IMR-90 (cell line): ENCODE measurements around the gene CDH23. TPM values are rescaled to one million over a fixed set of nuclear protein-coding genes. Genes with fewer than 3 reads are reported as not detected.

Experiments
- ATAC-seq: fragments of 200-7000 bp; cut with Tn5 transposase; 2 replicates; pipeline ENCODE4 v1.9.1; 2020; ENCODE audit warnings: low read depth, mild to moderate bottlenecking, moderate library complexity
- BruUV-seq: library from RNA; stranded (reverse); fragments of 400-500 nt; replicated peaks from 2 replicates; lab custom pipeline; 2021; lab: Mats Ljungman, UMichigan
- CTCF ChIA-PET: fragments of 300-600 bp; formaldehyde crosslinking; extraction: SDS; loops from one replicate; lab custom pipeline; 2021; ENCODE audit warnings: antibody characterized with exemption; lab: Yijun Ruan, JAX
- POLR2A ChIA-PET: fragments of 300-600 bp; sonication (Branson Sonifier 250); formaldehyde crosslinking; loops from one replicate; lab custom pipeline; 2022; ENCODE audit warnings: antibody characterized with exemption; ENCODE audit not compliant: unreplicated experiment; lab: Charles Lee
- DNase-seq: peaks from one replicate; pipeline ENCODE4 v3.0.0; 2013
- H2AFZ ChIP-seq: replicated peaks from 2 replicates; pipeline ENCODE3; 2013; ENCODE audit warnings: low read length, mild to moderate bottlenecking; ENCODE audit not compliant: poor library complexity
- H2AK5ac ChIP-seq: 2 replicates; pipeline ENCODE4 v1.6.1; 2013; ENCODE audit warnings: low read depth, low read length, inconsistent platforms
- H2AK9ac ChIP-seq: replicated peaks from 2 replicates; pipeline ENCODE3; 2013; ENCODE audit warnings: mild to moderate bottlenecking, low read depth, low read length, moderate library complexity; ENCODE audit not compliant: poor library complexity
- H2BK120ac ChIP-seq: 2 replicates; pipeline ENCODE4 v1.6.1; 2013; ENCODE audit warnings: low read depth, low read length, inconsistent platforms
- H2BK15ac ChIP-seq: 3 replicates; pipeline ENCODE4 v1.6.1; 2013; ENCODE audit warnings: low read depth, low read length, inconsistent platforms
- H2BK20ac ChIP-seq: 2 replicates; pipeline ENCODE4 v1.6.1; 2013; ENCODE audit warnings: low read depth, mild to moderate bottlenecking, inconsistent platforms, low read length, moderate library complexity
- H2BK5ac ChIP-seq: 2 replicates; pipeline ENCODE4 v1.6.1; 2013; ENCODE audit warnings: mild to moderate bottlenecking, low read depth, low read length, inconsistent platforms; ENCODE audit not compliant: poor library complexity, severe bottlenecking
- H3K14ac ChIP-seq: replicated peaks from 2 replicates; pipeline ENCODE4 v1.6.1; 2013; ENCODE audit warnings: low read depth, low read length, inconsistent platforms
- H3K18ac ChIP-seq: 2 replicates; pipeline ENCODE4 v1.6.1; 2013; ENCODE audit warnings: low read depth, low read length, control low read depth
- H3K23ac ChIP-seq: 2 replicates; pipeline ENCODE4 v1.6.1; 2013; ENCODE audit warnings: low read depth, low read length, inconsistent platforms
- H3K27ac ChIP-seq: 2 replicates; pipeline ENCODE4 v1.5.1; 2013; ENCODE audit warnings: mild to moderate bottlenecking, control low read depth, low read length; ENCODE audit not compliant: insufficient read depth
- H3K27me3 ChIP-seq: 2 replicates; pipeline ENCODE4 v1.6.1; 2013; ENCODE audit warnings: low read length; ENCODE audit not compliant: control insufficient read depth, insufficient read depth
- H3K36me3 ChIP-seq: 2 replicates; pipeline ENCODE4 v1.6.1; 2013; ENCODE audit warnings: low read length, mixed read lengths; ENCODE audit not compliant: control insufficient read depth, insufficient read depth
- H3K4ac ChIP-seq: 2 replicates; pipeline ENCODE4 v1.6.1; 2013; ENCODE audit warnings: low read depth, low read length, inconsistent platforms
- H3K4me1 ChIP-seq: 2 replicates; pipeline ENCODE4 v1.6.1; 2013; ENCODE audit warnings: low read length, mixed read lengths; ENCODE audit not compliant: control insufficient read depth, insufficient read depth
- H3K4me2 ChIP-seq: 2 replicates; pipeline ENCODE4 v1.6.1; 2013; ENCODE audit warnings: low read depth, mild to moderate bottlenecking, control low read depth, low read length, moderate library complexity
- H3K4me3 ChIP-seq: 2 replicates; pipeline ENCODE4 v1.5.1; 2013; ENCODE audit warnings: low read depth, mild to moderate bottlenecking, control low read depth, low read length, moderate library complexity; ENCODE audit not compliant: insufficient read depth
- H3K56ac ChIP-seq: 2 replicates; pipeline ENCODE4 v1.6.1; 2013; ENCODE audit warnings: low read length, inconsistent platforms; ENCODE audit not compliant: insufficient read depth; ENCODE audit errors: extremely low read depth
- H3K79me1 ChIP-seq, 2 experiments: 2 replicates each; pipeline ENCODE4 v1.6.1; 2013; ENCODE audit warnings: low read length in 2 of 2, inconsistent platforms in 1 of 2, low read depth in 1 of 2
- H3K9ac ChIP-seq: 2 replicates; pipeline ENCODE4 v1.6.1; 2013; ENCODE audit warnings: low read depth, low read length, control low read depth
- H3K9me1 ChIP-seq: 2 replicates; pipeline ENCODE4 v1.6.1; 2013; ENCODE audit warnings: low read length, inconsistent platforms; ENCODE audit not compliant: insufficient read depth
- H3K9me3 ChIP-seq: 2 replicates; pipeline ENCODE4 v1.6.1; 2013; ENCODE audit warnings: low read length; ENCODE audit not compliant: control insufficient read depth, insufficient read depth
- H4K20me1 ChIP-seq: 2 replicates; pipeline ENCODE4 v1.6.1; 2013; ENCODE audit warnings: low read length, inconsistent platforms; ENCODE audit not compliant: insufficient read depth
- H4K5ac ChIP-seq: 2 replicates; pipeline ENCODE4 v1.6.1; 2013; ENCODE audit warnings: mild to moderate bottlenecking, low read depth, low read length, control low read depth
- H4K8ac ChIP-seq, 2 experiments: 2 replicates each; pipeline ENCODE4 v1.6.1; 2013; ENCODE audit warnings: low read depth in 2 of 2, low read length in 2 of 2, control low read depth in 1 of 2, inconsistent platforms in 1 of 2
- H4K91ac ChIP-seq: 2 replicates; pipeline ENCODE4 v1.6.1; 2013; ENCODE audit warnings: low read depth, low read length, inconsistent platforms; ENCODE audit not compliant: insufficient read depth
- BHLHE40 ChIP-seq: fragments of 150-350 bp; IDR thresholded peaks from 2 replicates; pipeline ENCODE4 v1.6.1; 2016; ENCODE audit warnings: mild to moderate bottlenecking, low read depth, low read length
- CEBPB ChIP-seq: IDR thresholded peaks from 2 replicates; pipeline ENCODE4 v1.6.1; 2012; ENCODE audit warnings: low read depth, low read length, improper control_type of control experiment
- CHD1 ChIP-seq: IDR thresholded peaks from 2 replicates; pipeline ENCODE4 v1.6.1; 2012; ENCODE audit warnings: low read depth, low read length, improper control_type of control experiment
- CTCF ChIP-seq: conservative IDR thresholded peaks from 2 replicates; pipeline ENCODE4 v1.5.1; 2012; ENCODE audit warnings: mild to moderate bottlenecking, low read depth, low read length, improper control_type of control experiment
- ELK1 ChIP-seq: fragments of 150-350 bp; IDR thresholded peaks from 2 replicates; pipeline ENCODE4 v1.6.1; 2016; ENCODE audit warnings: low read depth, mild to moderate bottlenecking, low read length, moderate library complexity, borderline replicate concordance
- FOS ChIP-seq: fragments of 150-350 bp; IDR thresholded peaks from 2 replicates; pipeline ENCODE4 v1.6.1; 2016; ENCODE audit warnings: low read depth, low read length
- MAFK ChIP-seq: IDR thresholded peaks from 2 replicates; pipeline ENCODE4 v1.6.1; 2012; ENCODE audit warnings: low read depth, low read length, improper control_type of control experiment
- MAZ ChIP-seq: IDR thresholded peaks from 2 replicates; pipeline ENCODE4 v1.6.1; 2012; ENCODE audit warnings: low read depth, mild to moderate bottlenecking, low read length, improper control_type of control experiment, moderate library complexity, borderline replicate concordance
- MXI1 ChIP-seq: IDR thresholded peaks from 2 replicates; pipeline ENCODE4 v1.6.1; 2012; ENCODE audit warnings: low read depth, mild to moderate bottlenecking, low read length, moderate library complexity, borderline replicate concordance
- NFE2L2 ChIP-seq: fragments of 150-350 bp; IDR thresholded peaks from 2 replicates; pipeline ENCODE4 v1.6.1; 2016; ENCODE audit warnings: low read depth, mild to moderate bottlenecking, low read length
- POLR2A ChIP-seq: IDR thresholded peaks from 2 replicates; pipeline ENCODE4 v1.6.1; 2012; ENCODE audit warnings: mild to moderate bottlenecking, low read depth, low read length
- RAD21 ChIP-seq: IDR thresholded peaks from 2 replicates; pipeline ENCODE4 v1.6.1; 2012; ENCODE audit warnings: low read length, improper control_type of control experiment
- RCOR1 ChIP-seq: IDR thresholded peaks from 2 replicates; pipeline ENCODE4 v1.6.1; 2012; ENCODE audit warnings: mild to moderate bottlenecking, low read length, improper control_type of control experiment; ENCODE audit not compliant: insufficient replicate concordance
- RFX5 ChIP-seq: IDR thresholded peaks from 2 replicates; pipeline ENCODE4 v1.8.0; 2012; ENCODE audit warnings: low read depth, mild to moderate bottlenecking, low read length, moderate library complexity
- SMC3 ChIP-seq: fragments of 150-350 bp; IDR thresholded peaks from 2 replicates; pipeline ENCODE4 v1.6.1; 2016; ENCODE audit warnings: low read depth, mild to moderate bottlenecking, antibody characterized with exemption, low read length, moderate library complexity
- USF2 ChIP-seq: fragments of 150-350 bp; IDR thresholded peaks from 2 replicates; pipeline ENCODE4 v1.6.1; 2017; ENCODE audit warnings: mild to moderate bottlenecking, antibody characterized with exemption, low read length, low read depth
- WGBS, 2 experiments: methylation state at CpG; one replicate each; pipeline versions ENCODE4 v1.1.5 to v1.1.7; 2013; ENCODE audit warnings: missing lambda C conversion rate in 2 of 2; ENCODE audit not compliant: insufficient read length in 1 of 2; ENCODE audit errors: extremely low coverage in 2 of 2; 5-methylcytosine and 5-hydroxymethylcytosine counted together
- dilution Hi-C: fragments of 300-500 bp; cut with HindIII; formaldehyde crosslinking; loops from one replicate; pipeline ENCODE4 v1.14.3; 2018; ENCODE audit warnings: low sequenced_read_pairs; ENCODE audit not compliant: unreplicated experiment
- in situ Hi-C: fragments of 300-500 bp; cut with MboI; formaldehyde crosslinking; loops from 3 replicates; pipeline ENCODE4 v1.14.3; 2019; ENCODE audit warnings: low sequenced_read_pairs, inconsistent platforms, mixed read lengths
- intact Hi-C: fragments of 100-400 bp; cut with micrococcal nuclease; formaldehyde crosslinking; loops from 2 replicates; pipeline ENCODE4 v1.10.0; 2022
- polyA plus RNA-seq, 3 experiments: library from polyadenylated mRNA; depleted of rRNA; stranded (reverse); fragments of >200 nt; gene quantifications; 2 replicates each; pipeline ENCODE4 v1.2.3, GENCODE V29; 2012; ENCODE audit warnings: low replicate concordance in 1 of 3
- total RNA-seq: library from RNA; depleted of rRNA; stranded (reverse); fragments of >200 nt; gene quantifications from 2 replicates; pipeline ENCODE4 v1.2.3, GENCODE V29; 2012

The CDH23 gene
- total and polyA plus RNA-seq, 2 of the 4 experiments (the other 2 are of a cell fraction): under 0.01 to 0.03 TPM

GRCh38 chr10:71465551-71466252 is 69.0 kb downstream of the CDH23 start:
- no peak overlapping the region for H2BK5ac ChIP-seq
- no peak overlapping the region for H2BK120ac ChIP-seq
- no peak overlapping the region for H3K4ac ChIP-seq
- dilution Hi-C loops (no loop called here), in situ Hi-C loops (no loop called here), intact Hi-C loops (no loop called here)
- peaks cover 35% of the 10 kb centered on the region for H3K27me3 ChIP-seq
- H3K9ac ChIP-seq: no peak overlapping the region
- H3K4me3 ChIP-seq: no peak overlapping the region
- no peak overlapping the region for H2AK5ac ChIP-seq
- DNase-seq (no peak), ATAC-seq (no peak)
- H3K4me1 ChIP-seq: no peaks in the 10 kb centered on the region
- no peak overlapping the region for H2AFZ ChIP-seq
- no peak overlapping the region for H4K8ac ChIP-seq
- no peak overlapping the region for H3K18ac ChIP-seq
- H3K4me2 ChIP-seq: no peak overlapping the region
- H2BK15ac ChIP-seq: no peak overlapping the region
- WGBS, 2 experiments: 55% methylated on average over 2 of the region's 18 CpGs; no CpG with 5 or more reads in 1 of the 2 experiments
- no peaks in the 10 kb centered on the region for H4K20me1 ChIP-seq
- no peaks in the 10 kb centered on the region for H3K36me3 ChIP-seq
- no peaks in the 10 kb centered on the region for H3K9me1 ChIP-seq
- H2BK20ac ChIP-seq: no peak overlapping the region
- no peak overlapping the region for H3K27ac ChIP-seq
- POLR2A ChIA-PET: no interaction called here
- no peak overlapping the region for H3K14ac ChIP-seq
- no peaks in the 10 kb centered on the region for H3K79me1 ChIP-seq
- H3K9me3 ChIP-seq: no peaks in the 10 kb centered on the region
- H4K91ac ChIP-seq: no peak overlapping the region
- H3K56ac ChIP-seq: no peak overlapping the region
- no peak overlapping the region for H4K5ac ChIP-seq
- no TSS peak for BruUV-seq
- CTCF ChIA-PET: no interaction called here
- H3K23ac ChIP-seq: no peak overlapping the region
- no peak overlapping the region for H2AK9ac ChIP-seq
- no peak for TF ChIP-seq ELK1
- no peak for TF ChIP-seq CTCF
- no peak for TF ChIP-seq RCOR1
- no peak for TF ChIP-seq SMC3
- TF ChIP-seq CHD1: no peak
- TF ChIP-seq RAD21: no peak
- TF ChIP-seq MXI1: no peak
- TF ChIP-seq MAZ: no peak
- TF ChIP-seq MAFK: no peak
- TF ChIP-seq BHLHE40: no peak
- TF ChIP-seq CEBPB: no peak
- TF ChIP-seq FOS: no peak
- TF ChIP-seq POLR2A: no peak
- TF ChIP-seq USF2: no peak
- TF ChIP-seq RFX5: no peak
- no peak for TF ChIP-seq NFE2L2
